IMR-90 (cell line): Measurements from ENCODE around the gene PTTG1IP2.
"Not testable (repeated sequence)": the region's sequence is repeated elsewhere in the genome, so short reads cannot be mapped to it uniquely, and the experiment has no call there.

Experiments used
- BHLHE40 ChIP-seq: fragments of 150-350 bp; IDR thresholded peaks from 2 replicates; pipeline ENCODE4 v1.6.1; 2016; ENCODE audit warnings: mild to moderate bottlenecking, low read depth, low read length
- CEBPB ChIP-seq: IDR thresholded peaks from 2 replicates; pipeline ENCODE4 v1.6.1; 2012; ENCODE audit warnings: low read depth, low read length, improper control_type of control experiment
- CHD1 ChIP-seq: IDR thresholded peaks from 2 replicates; pipeline ENCODE4 v1.6.1; 2012; ENCODE audit warnings: low read depth, low read length, improper control_type of control experiment
- CTCF ChIP-seq: conservative IDR thresholded peaks from 2 replicates; pipeline ENCODE4 v1.5.1; 2012; ENCODE audit warnings: mild to moderate bottlenecking, low read depth, low read length, improper control_type of control experiment
- POLR2A ChIP-seq: IDR thresholded peaks from 2 replicates; pipeline ENCODE4 v1.6.1; 2012; ENCODE audit warnings: mild to moderate bottlenecking, low read depth, low read length
- RAD21 ChIP-seq: IDR thresholded peaks from 2 replicates; pipeline ENCODE4 v1.6.1; 2012; ENCODE audit warnings: low read length, improper control_type of control experiment
- RCOR1 ChIP-seq: IDR thresholded peaks from 2 replicates; pipeline ENCODE4 v1.6.1; 2012; ENCODE audit warnings: mild to moderate bottlenecking, low read length, improper control_type of control experiment; ENCODE audit not compliant: insufficient replicate concordance
- SMC3 ChIP-seq: fragments of 150-350 bp; IDR thresholded peaks from 2 replicates; pipeline ENCODE4 v1.6.1; 2016; ENCODE audit warnings: low read depth, mild to moderate bottlenecking, antibody characterized with exemption, low read length, moderate library complexity
- TF ChIP-seq, protein P1 (sequence below): fragments of 150-350 bp; IDR thresholded peaks from 2 replicates; pipeline ENCODE4 v1.6.1; 2016; ENCODE audit warnings: low read depth, mild to moderate bottlenecking, low read length, moderate library complexity, borderline replicate concordance
- TF ChIP-seq, protein P2 (sequence below): fragments of 150-350 bp; IDR thresholded peaks from 2 replicates; pipeline ENCODE4 v1.6.1; 2017; ENCODE audit warnings: mild to moderate bottlenecking, antibody characterized with exemption, low read length, low read depth

GRCh38 chr7:90463151-90463628 lies 6.2 kb upstream of the PTTG1IP2 start:
- not testable (repeated sequence) for TF ChIP-seq SMC3, CTCF, POLR2A, BHLHE40, RAD21, CEBPB, CHD1, RCOR1
- TF ChIP-seq, protein P1, sequence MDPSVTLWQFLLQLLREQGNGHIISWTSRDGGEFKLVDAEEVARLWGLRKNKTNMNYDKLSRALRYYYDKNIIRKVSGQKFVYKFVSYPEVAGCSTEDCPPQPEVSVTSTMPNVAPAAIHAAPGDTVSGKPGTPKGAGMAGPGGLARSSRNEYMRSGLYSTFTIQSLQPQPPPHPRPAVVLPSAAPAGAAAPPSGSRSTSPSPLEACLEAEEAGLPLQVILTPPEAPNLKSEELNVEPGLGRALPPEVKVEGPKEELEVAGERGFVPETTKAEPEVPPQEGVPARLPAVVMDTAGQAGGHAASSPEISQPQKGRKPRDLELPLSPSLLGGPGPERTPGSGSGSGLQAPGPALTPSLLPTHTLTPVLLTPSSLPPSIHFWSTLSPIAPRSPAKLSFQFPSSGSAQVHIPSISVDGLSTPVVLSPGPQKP, result not testable (repeated sequence)
- TF ChIP-seq, protein P2, sequence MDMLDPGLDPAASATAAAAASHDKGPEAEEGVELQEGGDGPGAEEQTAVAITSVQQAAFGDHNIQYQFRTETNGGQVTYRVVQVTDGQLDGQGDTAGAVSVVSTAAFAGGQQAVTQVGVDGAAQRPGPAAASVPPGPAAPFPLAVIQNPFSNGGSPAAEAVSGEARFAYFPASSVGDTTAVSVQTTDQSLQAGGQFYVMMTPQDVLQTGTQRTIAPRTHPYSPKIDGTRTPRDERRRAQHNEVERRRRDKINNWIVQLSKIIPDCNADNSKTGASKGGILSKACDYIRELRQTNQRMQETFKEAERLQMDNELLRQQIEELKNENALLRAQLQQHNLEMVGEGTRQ, result not testable (repeated sequence)
